Gastroesophageal sphincter (tissue), 3 donors: Measurements from ENCODE around the gene ROBO1.

ENCODE experiments used
- EP300 ChIP-seq: sonication (generic); formaldehyde crosslinking; IDR thresholded peaks from one replicate; pipeline ENCODE4 v1.6.1; 2017; ENCODE audit warnings: antibody characterized with exemption, mild to moderate bottlenecking
- TF ChIP-seq, protein P1 (sequence below), 4 experiments: fragments of 200-600 bp in 2 of 4; fragments of 450-650 bp in 2 of 4; sonication (generic) in 1 of 4; IDR thresholded peaks; one replicate each; pipeline ENCODE4 v1.5.1; 2017 to 2019; ENCODE audit warnings: antibody characterized with exemption in 4 of 4, mild to moderate bottlenecking in 2 of 4, moderate library complexity in 2 of 4

DNA sequence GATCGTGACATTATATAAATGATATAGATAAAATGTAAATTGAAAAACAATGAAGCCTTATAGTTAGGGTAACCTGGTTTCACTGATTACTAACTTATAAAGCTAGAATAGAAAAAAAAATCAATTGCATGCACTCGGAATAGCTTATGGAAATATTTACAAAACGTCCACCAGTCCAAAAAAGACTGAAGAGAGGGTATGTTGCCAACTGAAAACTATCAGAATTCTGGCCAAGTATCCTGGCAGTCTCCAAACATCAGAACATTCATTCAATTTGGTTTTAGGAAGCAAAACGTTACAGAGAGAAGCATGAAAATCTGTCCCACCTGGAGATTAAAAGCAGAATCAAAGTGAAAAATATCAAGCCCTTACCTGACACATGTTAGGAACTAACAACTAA lies 892.4 kb downstream of the ROBO1 start:
- no peak for TF ChIP-seq EP300
- TF ChIP-seq, protein P1, sequence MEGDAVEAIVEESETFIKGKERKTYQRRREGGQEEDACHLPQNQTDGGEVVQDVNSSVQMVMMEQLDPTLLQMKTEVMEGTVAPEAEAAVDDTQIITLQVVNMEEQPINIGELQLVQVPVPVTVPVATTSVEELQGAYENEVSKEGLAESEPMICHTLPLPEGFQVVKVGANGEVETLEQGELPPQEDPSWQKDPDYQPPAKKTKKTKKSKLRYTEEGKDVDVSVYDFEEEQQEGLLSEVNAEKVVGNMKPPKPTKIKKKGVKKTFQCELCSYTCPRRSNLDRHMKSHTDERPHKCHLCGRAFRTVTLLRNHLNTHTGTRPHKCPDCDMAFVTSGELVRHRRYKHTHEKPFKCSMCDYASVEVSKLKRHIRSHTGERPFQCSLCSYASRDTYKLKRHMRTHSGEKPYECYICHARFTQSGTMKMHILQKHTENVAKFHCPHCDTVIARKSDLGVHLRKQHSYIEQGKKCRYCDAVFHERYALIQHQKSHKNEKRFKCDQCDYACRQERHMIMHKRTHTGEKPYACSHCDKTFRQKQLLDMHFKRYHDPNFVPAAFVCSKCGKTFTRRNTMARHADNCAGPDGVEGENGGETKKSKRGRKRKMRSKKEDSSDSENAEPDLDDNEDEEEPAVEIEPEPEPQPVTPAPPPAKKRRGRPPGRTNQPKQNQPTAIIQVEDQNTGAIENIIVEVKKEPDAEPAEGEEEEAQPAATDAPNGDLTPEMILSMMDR (IDR thresholded peaks at IDR 0.05): no peak
